Measurements from ENCODE around the gene MAP2K2. TPM values are rescaled to one million over a fixed set of nuclear protein-coding genes. Genes with fewer than 3 reads are reported as not detected.
A peak's percentile ranks its signal among the peaks of the same experiment; 100 is the strongest.
"Not testable (repeated sequence)": the region's sequence is repeated elsewhere in the genome, so short reads cannot be mapped to it uniquely, and the experiment has no call there.

The MAP2K2 gene
- total RNA-seq, 1 donor = 233 TPM

GRCh38 chr19:4152241-4152998 lies 28.5 kb upstream of the MAP2K2 start:
- H3K4me1 ChIP-seq (ENCODE audit: insufficient read depth, low read length) = no peaks in the 10 kb centered on the region
- H3K36me3 ChIP-seq (ENCODE audit: insufficient read depth, low read length) = no peaks in the 10 kb centered on the region
- H3K27me3 ChIP-seq (ENCODE audit: insufficient read depth, low read length) = no peaks in the 10 kb centered on the region
- H3K79me2 ChIP-seq (ENCODE audit: insufficient read depth, low read length) = no peaks in the 10 kb centered on the region
- no peak overlapping the region for H3K4me2 ChIP-seq (ENCODE audit: insufficient read depth, low read length)
- TF ChIP-seq, protein P1, sequence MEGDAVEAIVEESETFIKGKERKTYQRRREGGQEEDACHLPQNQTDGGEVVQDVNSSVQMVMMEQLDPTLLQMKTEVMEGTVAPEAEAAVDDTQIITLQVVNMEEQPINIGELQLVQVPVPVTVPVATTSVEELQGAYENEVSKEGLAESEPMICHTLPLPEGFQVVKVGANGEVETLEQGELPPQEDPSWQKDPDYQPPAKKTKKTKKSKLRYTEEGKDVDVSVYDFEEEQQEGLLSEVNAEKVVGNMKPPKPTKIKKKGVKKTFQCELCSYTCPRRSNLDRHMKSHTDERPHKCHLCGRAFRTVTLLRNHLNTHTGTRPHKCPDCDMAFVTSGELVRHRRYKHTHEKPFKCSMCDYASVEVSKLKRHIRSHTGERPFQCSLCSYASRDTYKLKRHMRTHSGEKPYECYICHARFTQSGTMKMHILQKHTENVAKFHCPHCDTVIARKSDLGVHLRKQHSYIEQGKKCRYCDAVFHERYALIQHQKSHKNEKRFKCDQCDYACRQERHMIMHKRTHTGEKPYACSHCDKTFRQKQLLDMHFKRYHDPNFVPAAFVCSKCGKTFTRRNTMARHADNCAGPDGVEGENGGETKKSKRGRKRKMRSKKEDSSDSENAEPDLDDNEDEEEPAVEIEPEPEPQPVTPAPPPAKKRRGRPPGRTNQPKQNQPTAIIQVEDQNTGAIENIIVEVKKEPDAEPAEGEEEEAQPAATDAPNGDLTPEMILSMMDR (IDR thresholded peaks at IDR 0.05; ENCODE audit: extremely low read depth, low read depth, low read length) = no peak
- no peak overlapping the region for H2AFZ ChIP-seq (ENCODE audit: low read length)
- DNase-seq (ENCODE audit: insufficient read length, low spot score, missing footprints) = peak; percentile 29
- no peak overlapping the region for H3K27ac ChIP-seq (ENCODE audit: low read depth, low read length)
- H4K20me1 ChIP-seq (ENCODE audit: insufficient read depth, low read length) = no peaks in the 10 kb centered on the region
- no peaks in the 10 kb centered on the region for H3K9me3 ChIP-seq (ENCODE audit: low read depth, low read length)
- H3K4me3 ChIP-seq (ENCODE audit: insufficient read depth, low read length) = no peak overlapping the region

- no peaks in the 10 kb centered on the region for H4K20me1 ChIP-seq (ENCODE audit: insufficient read depth, low read length)
- no peaks in the 10 kb centered on the region for H3K36me3 ChIP-seq (ENCODE audit: insufficient read depth, low read length)
- no peaks in the 10 kb centered on the region for H3K9me3 ChIP-seq (ENCODE audit: low read depth, low read length)
- H3K79me2 ChIP-seq (ENCODE audit: insufficient read depth, low read length) = no peaks in the 10 kb centered on the region
- no peaks in the 10 kb centered on the region for H3K4me1 ChIP-seq (ENCODE audit: insufficient read depth, low read length)
- no peak overlapping the region for H3K4me3 ChIP-seq (ENCODE audit: insufficient read depth, low read length)
- H3K27me3 ChIP-seq (ENCODE audit: insufficient read depth, low read length) = no peaks in the 10 kb centered on the region
- DNase-seq (ENCODE audit: insufficient read length, low spot score, missing footprints) = peak; percentile 52
- TF ChIP-seq, protein P1 (IDR thresholded peaks at IDR 0.05; ENCODE audit: extremely low read depth, low read depth, low read length) = no peak
- H3K27ac ChIP-seq (ENCODE audit: low read depth, low read length) = no peak overlapping the region
- no peak overlapping the region for H2AFZ ChIP-seq (ENCODE audit: low read length)
- no peak overlapping the region for H3K4me2 ChIP-seq (ENCODE audit: insufficient read depth, low read length)
These were observed 27.7 kb upstream of the MAP2K2 start for GRCh38 chr19:4151623-4152022.

- no peak overlapping the region for H3K27ac ChIP-seq (ENCODE audit: low read depth, low read length)
- no peak overlapping the region for H2AFZ ChIP-seq (ENCODE audit: low read length)
- peak; percentile 47 for DNase-seq (ENCODE audit: insufficient read length, low spot score, missing footprints)
- H3K27me3 ChIP-seq (ENCODE audit: insufficient read depth, low read length) = no peaks in the 10 kb centered on the region
- TF ChIP-seq, protein P1 (IDR thresholded peaks at IDR 0.05; ENCODE audit: extremely low read depth, low read depth, low read length) = no peak
- no peaks in the 10 kb centered on the region for H3K9me3 ChIP-seq (ENCODE audit: low read depth, low read length)
- no peak overlapping the region for H3K4me3 ChIP-seq (ENCODE audit: insufficient read depth, low read length)
- H4K20me1 ChIP-seq (ENCODE audit: insufficient read depth, low read length) = no peaks in the 10 kb centered on the region
- H3K79me2 ChIP-seq (ENCODE audit: insufficient read depth, low read length) = no peaks in the 10 kb centered on the region
- no peaks in the 10 kb centered on the region for H3K4me1 ChIP-seq (ENCODE audit: insufficient read depth, low read length)
- H3K4me2 ChIP-seq (ENCODE audit: insufficient read depth, low read length) = no peak overlapping the region
- H3K36me3 ChIP-seq (ENCODE audit: insufficient read depth, low read length) = no peaks in the 10 kb centered on the region
These were observed 25.8 kb upstream of the MAP2K2 start for GRCh38 chr19:4149518-4150288.

DNA sequence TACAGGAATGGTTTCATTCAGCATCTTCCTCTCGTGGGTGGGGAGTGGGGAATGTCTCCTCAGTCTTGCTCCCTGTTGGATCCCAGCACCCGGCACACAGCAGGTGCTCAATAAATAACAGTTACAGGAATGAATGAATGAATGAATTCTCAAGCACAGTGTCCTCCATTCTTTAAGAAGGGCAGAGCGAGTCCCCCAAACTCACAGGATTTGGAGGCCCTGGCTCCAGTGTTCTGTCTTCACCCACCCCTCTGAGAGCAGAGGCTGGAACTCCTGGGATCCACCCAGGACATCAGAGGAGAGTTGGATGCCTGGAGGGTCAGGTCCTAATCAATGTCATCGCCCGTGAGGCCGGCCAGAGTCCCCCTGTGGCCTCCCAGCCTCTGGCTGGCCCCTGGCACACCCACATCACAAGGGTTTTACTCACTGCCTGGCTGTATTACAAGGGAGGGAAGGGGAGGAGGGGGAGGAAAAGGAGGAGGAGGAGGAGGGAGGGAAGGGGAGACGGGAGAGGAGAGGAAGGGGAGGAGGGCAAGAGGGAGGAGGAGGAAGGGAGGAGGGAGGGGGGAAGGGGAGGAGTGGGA lies 20.8 kb upstream of the MAP2K2 start:
- no peaks in the 10 kb centered on the region for H3K9me3 ChIP-seq (ENCODE audit: low read depth, low read length)
- H3K27ac ChIP-seq (ENCODE audit: low read depth, low read length) = no peak overlapping the region
- H3K4me3 ChIP-seq (ENCODE audit: insufficient read depth, low read length) = no peak overlapping the region
- peak; percentile 80 for DNase-seq (ENCODE audit: insufficient read length, low spot score, missing footprints)
- H4K20me1 ChIP-seq (ENCODE audit: insufficient read depth, low read length) = no peaks in the 10 kb centered on the region
- H3K36me3 ChIP-seq (ENCODE audit: insufficient read depth, low read length) = no peaks in the 10 kb centered on the region
- H3K27me3 ChIP-seq (ENCODE audit: insufficient read depth, low read length) = no peaks in the 10 kb centered on the region
- H3K4me2 ChIP-seq (ENCODE audit: insufficient read depth, low read length) = no peak overlapping the region
- no peaks in the 10 kb centered on the region for H3K79me2 ChIP-seq (ENCODE audit: insufficient read depth, low read length)
- no peak overlapping the region for H2AFZ ChIP-seq (ENCODE audit: low read length)
- no peaks in the 10 kb centered on the region for H3K4me1 ChIP-seq (ENCODE audit: insufficient read depth, low read length)
- TF ChIP-seq, protein P1 (IDR thresholded peaks at IDR 0.05; ENCODE audit: extremely low read depth, low read depth, low read length) = no peak

GRCh38 chr19:4142916-4143315 lies 19.0 kb upstream of the MAP2K2 start:
- DNase-seq (ENCODE audit: insufficient read length, low spot score, missing footprints); H3K4me3 ChIP-seq (ENCODE audit: insufficient read depth, low read length); H3K4me1 ChIP-seq (ENCODE audit: insufficient read depth, low read length); H3K36me3 ChIP-seq (ENCODE audit: insufficient read depth, low read length); H3K27me3 ChIP-seq (ENCODE audit: insufficient read depth, low read length); H3K27ac ChIP-seq (ENCODE audit: low read depth, low read length); H3K79me2 ChIP-seq (ENCODE audit: insufficient read depth, low read length); H3K4me2 ChIP-seq (ENCODE audit: insufficient read depth, low read length); H3K9me3 ChIP-seq (ENCODE audit: low read depth, low read length); H2AFZ ChIP-seq (ENCODE audit: low read length); H4K20me1 ChIP-seq (ENCODE audit: insufficient read depth, low read length): not testable (repeated sequence)

Data from osteoblast (primary cell).